ENCODE data around the gene PRRT1.

DNA sequence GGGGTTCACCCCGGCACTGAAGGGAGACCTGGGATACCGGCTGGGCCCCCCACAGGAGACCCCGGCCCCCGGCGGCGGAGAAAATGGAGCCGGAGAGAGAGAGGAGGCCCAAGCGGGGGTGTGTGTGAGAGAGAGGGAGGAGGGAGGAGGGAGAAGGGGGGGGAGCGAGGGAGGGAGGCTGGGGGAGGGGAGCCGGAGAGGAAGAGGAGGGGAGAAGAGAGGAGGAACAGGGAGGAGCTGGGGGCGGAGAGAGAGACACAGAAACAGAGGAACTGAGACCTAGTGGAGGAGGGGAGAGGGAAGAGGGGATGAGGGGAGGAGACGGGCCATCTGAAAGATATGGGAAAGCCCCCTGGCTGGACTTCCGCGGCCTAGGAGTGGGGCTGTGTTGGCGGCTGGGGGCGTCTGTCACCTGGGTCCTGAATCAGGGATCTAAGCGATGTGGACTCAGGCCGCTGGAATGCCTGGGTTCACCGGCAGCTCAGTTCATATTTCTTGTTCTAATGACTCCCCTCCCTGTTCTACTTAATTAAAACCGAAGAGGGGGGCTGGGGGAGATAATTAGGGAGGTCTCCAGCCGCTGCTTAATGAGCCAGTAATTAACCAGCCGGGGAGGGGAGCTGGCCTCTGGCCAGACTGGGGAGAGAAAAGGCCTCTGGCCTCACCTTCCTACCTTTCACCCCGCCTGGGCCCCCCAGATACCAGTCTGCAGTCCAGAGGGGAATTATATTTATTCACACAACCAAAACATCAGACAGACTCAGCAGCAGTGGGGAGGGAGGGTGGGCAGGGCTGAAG, 38.5 kb upstream of the PRRT1 start, which contains the start of gene PBX2:
- TF ChIP-seq, protein P1, sequence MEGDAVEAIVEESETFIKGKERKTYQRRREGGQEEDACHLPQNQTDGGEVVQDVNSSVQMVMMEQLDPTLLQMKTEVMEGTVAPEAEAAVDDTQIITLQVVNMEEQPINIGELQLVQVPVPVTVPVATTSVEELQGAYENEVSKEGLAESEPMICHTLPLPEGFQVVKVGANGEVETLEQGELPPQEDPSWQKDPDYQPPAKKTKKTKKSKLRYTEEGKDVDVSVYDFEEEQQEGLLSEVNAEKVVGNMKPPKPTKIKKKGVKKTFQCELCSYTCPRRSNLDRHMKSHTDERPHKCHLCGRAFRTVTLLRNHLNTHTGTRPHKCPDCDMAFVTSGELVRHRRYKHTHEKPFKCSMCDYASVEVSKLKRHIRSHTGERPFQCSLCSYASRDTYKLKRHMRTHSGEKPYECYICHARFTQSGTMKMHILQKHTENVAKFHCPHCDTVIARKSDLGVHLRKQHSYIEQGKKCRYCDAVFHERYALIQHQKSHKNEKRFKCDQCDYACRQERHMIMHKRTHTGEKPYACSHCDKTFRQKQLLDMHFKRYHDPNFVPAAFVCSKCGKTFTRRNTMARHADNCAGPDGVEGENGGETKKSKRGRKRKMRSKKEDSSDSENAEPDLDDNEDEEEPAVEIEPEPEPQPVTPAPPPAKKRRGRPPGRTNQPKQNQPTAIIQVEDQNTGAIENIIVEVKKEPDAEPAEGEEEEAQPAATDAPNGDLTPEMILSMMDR (IDR thresholded peaks at IDR 0.05) = no peak
- no peak for TF ChIP-seq EP300 (IDR thresholded peaks at IDR 0.05)

All from upper lobe of left lung (tissue), 4 donors.